ENCODE data around the gene NRXN3. TPM values are rescaled to one million over a fixed set of nuclear protein-coding genes. Genes with fewer than 3 reads are reported as not detected.

The NRXN3 gene
- polyA plus RNA-seq, 1 of the 3 experiments (the other 2 are of a cell fraction), result 1.6 TPM

DNA sequence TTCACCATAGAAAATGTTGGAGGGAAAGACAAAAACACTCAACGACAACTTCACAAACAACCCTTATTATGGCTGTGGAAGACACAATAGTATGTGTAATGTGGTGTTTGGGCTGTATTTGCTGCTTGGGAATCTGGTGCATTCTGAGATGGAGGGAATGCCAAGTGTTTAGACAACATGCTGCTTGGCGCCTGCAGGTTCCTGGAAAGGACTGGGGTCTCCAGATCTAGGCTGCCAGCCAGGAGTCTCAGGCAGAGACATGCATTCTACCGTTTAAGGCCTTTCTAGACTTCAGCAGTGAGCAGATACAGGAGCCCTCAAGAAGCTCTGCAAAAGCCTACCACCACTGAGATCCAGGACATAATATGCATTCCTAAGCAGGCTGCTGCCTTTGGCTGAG lies 418.7 kb downstream of the NRXN3 start:
- Histone ChIP-seq H3K4me2 (no peak overlapping the region), H3K27ac (ENCODE audit: low read depth in 2 of 2, low read length in 1 of 2) (no peak overlapping the region), H3K4me3 (ENCODE audit: low read depth in 2 of 2, low read length in 1 of 2) (no peak overlapping the region), H3K36me3 (replicated peaks in 1 of 2; ENCODE audit: control insufficient read depth in 1 of 2, insufficient read depth in 2 of 2, low read length in 1 of 2) (no peaks in the 10 kb centered on the region), H3K9me3 (no peaks in the 10 kb centered on the region), H3K27me3 (ENCODE audit: insufficient read depth) (no peaks in the 10 kb centered on the region), H3K9me2 (no peaks in the 10 kb centered on the region), H3K79me2 (ENCODE audit: insufficient read depth) (no peaks in the 10 kb centered on the region), H3F3A (replicated peaks; ENCODE audit: insufficient read depth) (no peaks in the 10 kb centered on the region), H3K9ac (no peak overlapping the region), H4K20me1 (ENCODE audit: insufficient read depth) (no peaks in the 10 kb centered on the region), H2AFZ (ENCODE audit: low read depth) (no peak overlapping the region), H3K4me1 (ENCODE audit: control insufficient read depth in 1 of 2, insufficient read depth in 2 of 2, low read depth in 1 of 2, low read length in 1 of 2) (no peaks in the 10 kb centered on the region)
- 19% methylated on average over 3 of the region's 3 CpGs for WGBS (ENCODE audit: low lambda C conversion rate)
- POLR2A ChIA-PET, result no interaction called here
- no peak for DNase-seq
- CTCF ChIA-PET, result interaction anchor here (1.1 to 6.6 kb wide), 2 partner anchors 8 to 9 kb away, joined by 5 to 55 read pairs; no protein-coding TSS in a partner anchor
- TF ChIP-seq RCOR1 (IDR thresholded peaks at IDR 0.05; ENCODE audit: low read length), result no peak
- no peak for TF ChIP-seq JUND (IDR thresholded peaks at IDR 0.05)
- TF ChIP-seq, protein P1, sequence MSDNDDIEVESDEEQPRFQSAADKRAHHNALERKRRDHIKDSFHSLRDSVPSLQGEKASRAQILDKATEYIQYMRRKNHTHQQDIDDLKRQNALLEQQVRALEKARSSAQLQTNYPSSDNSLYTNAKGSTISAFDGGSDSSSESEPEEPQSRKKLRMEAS (IDR thresholded peaks at IDR 0.05; ENCODE audit: low read depth), result no peak
- no peak for TF ChIP-seq ELF1 (IDR thresholded peaks at IDR 0.05)
- no peak for TF ChIP-seq MEF2A (IDR thresholded peaks at IDR 0.05; ENCODE audit: borderline replicate concordance, low read depth)

- TF ChIP-seq, protein P2, sequence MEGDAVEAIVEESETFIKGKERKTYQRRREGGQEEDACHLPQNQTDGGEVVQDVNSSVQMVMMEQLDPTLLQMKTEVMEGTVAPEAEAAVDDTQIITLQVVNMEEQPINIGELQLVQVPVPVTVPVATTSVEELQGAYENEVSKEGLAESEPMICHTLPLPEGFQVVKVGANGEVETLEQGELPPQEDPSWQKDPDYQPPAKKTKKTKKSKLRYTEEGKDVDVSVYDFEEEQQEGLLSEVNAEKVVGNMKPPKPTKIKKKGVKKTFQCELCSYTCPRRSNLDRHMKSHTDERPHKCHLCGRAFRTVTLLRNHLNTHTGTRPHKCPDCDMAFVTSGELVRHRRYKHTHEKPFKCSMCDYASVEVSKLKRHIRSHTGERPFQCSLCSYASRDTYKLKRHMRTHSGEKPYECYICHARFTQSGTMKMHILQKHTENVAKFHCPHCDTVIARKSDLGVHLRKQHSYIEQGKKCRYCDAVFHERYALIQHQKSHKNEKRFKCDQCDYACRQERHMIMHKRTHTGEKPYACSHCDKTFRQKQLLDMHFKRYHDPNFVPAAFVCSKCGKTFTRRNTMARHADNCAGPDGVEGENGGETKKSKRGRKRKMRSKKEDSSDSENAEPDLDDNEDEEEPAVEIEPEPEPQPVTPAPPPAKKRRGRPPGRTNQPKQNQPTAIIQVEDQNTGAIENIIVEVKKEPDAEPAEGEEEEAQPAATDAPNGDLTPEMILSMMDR (IDR thresholded peaks at IDR 0.05), result no peak
- TF ChIP-seq FOXM1 (IDR thresholded peaks at IDR 0.05; ENCODE audit: low read depth), result no peak
- no peak for TF ChIP-seq CHD2 (IDR thresholded peaks at IDR 0.05; ENCODE audit: low read length, partially characterized antibody)
- TF ChIP-seq, protein P1 (IDR thresholded peaks at IDR 0.05; ENCODE audit: low read depth), result no peak
- no peak for TF ChIP-seq TCF12 (IDR thresholded peaks at IDR 0.05)
- TF ChIP-seq, protein P3, sequence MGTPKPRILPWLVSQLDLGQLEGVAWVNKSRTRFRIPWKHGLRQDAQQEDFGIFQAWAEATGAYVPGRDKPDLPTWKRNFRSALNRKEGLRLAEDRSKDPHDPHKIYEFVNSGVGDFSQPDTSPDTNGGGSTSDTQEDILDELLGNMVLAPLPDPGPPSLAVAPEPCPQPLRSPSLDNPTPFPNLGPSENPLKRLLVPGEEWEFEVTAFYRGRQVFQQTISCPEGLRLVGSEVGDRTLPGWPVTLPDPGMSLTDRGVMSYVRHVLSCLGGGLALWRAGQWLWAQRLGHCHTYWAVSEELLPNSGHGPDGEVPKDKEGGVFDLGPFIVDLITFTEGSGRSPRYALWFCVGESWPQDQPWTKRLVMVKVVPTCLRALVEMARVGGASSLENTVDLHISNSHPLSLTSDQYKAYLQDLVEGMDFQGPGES (IDR thresholded peaks at IDR 0.05; ENCODE audit: low read depth, low read length), result no peak
- TF ChIP-seq, protein P4, sequence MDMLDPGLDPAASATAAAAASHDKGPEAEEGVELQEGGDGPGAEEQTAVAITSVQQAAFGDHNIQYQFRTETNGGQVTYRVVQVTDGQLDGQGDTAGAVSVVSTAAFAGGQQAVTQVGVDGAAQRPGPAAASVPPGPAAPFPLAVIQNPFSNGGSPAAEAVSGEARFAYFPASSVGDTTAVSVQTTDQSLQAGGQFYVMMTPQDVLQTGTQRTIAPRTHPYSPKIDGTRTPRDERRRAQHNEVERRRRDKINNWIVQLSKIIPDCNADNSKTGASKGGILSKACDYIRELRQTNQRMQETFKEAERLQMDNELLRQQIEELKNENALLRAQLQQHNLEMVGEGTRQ (IDR thresholded peaks at IDR 0.05; ENCODE audit: borderline replicate concordance, low read depth, low read length), result no peak
- TF ChIP-seq YY1 (IDR thresholded peaks at IDR 0.05; ENCODE audit: low read depth), result no peak
- no peak for TF ChIP-seq MEF2A (IDR thresholded peaks at IDR 0.05; ENCODE audit: borderline replicate concordance, low read depth)
- no peak for TF ChIP-seq TAF1 (IDR thresholded peaks at IDR 0.05; ENCODE audit: borderline replicate concordance, low read depth, low read length)
- Histone ChIP-seq H3F3A (replicated peaks; ENCODE audit: insufficient read depth) (no peaks in the 10 kb centered on the region), H3K4me2 (no peak overlapping the region), H3K27ac (ENCODE audit: low read depth in 2 of 2, low read length in 1 of 2) (no peak overlapping the region), H3K27me3 (ENCODE audit: insufficient read depth) (no peaks in the 10 kb centered on the region), H3K9me3 (no peaks in the 10 kb centered on the region), H3K36me3 (replicated peaks in 1 of 2; ENCODE audit: control insufficient read depth in 1 of 2, insufficient read depth in 2 of 2, low read length in 1 of 2) (no peaks in the 10 kb centered on the region), H3K9ac (no peak overlapping the region), H2AFZ (ENCODE audit: low read depth) (no peak overlapping the region), H3K79me2 (ENCODE audit: insufficient read depth) (no peaks in the 10 kb centered on the region), H4K20me1 (ENCODE audit: insufficient read depth) (no peaks in the 10 kb centered on the region), H3K9me2 (no peaks in the 10 kb centered on the region), H3K4me3 (ENCODE audit: low read depth in 2 of 2, low read length in 1 of 2) (no peak overlapping the region), H3K4me1 (ENCODE audit: control insufficient read depth in 1 of 2, insufficient read depth in 2 of 2, low read depth in 1 of 2, low read length in 1 of 2) (no peaks in the 10 kb centered on the region)
- CTCF ChIA-PET, result interaction anchor here (7.6 kb wide), 1 partner anchor 26 kb away, joined by 52 read pairs; no protein-coding TSS in a partner anchor
- POLR2A ChIA-PET, result no interaction called here
- DNase-seq, result no peak
- WGBS (ENCODE audit: low lambda C conversion rate), result 62% methylated on average over 8 of the region's 13 CpGs
Observed at GRCh38 chr14:78592616-78593219, 422.5 kb downstream of the NRXN3 start.

Data from SK-N-SH (cell line).